ENCODE data around the gene INTS14.
"Not testable (repeated sequence)": the region's sequence is repeated elsewhere in the genome, so short reads cannot be mapped to it uniquely, and the experiment has no call there.

Gene INTS14

GRCh38 chr15:65577129-65577996 is 33.6 kb downstream of the INTS14 start:
- DNase-seq: no peak

DNA sequence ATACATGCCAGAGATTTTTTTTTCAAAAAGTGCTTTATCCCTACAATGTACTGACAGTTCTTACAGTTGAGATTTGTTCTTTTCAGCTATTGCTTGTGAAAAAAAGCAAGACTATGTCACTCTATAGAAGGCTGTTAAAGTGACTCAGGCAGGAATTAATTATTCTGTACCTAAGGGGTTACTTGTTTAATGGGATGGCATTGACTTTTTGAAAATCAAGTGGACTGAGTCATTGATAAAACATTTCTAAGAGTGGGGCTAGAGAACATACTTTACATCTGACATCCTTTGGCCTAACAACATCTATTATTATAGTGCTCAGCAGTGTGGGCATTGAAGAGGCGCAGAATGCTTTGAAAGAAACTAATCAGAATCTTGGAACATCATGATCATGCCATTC is 34.3 kb downstream of the INTS14 start:
- DNase-seq: no peak

DNA sequence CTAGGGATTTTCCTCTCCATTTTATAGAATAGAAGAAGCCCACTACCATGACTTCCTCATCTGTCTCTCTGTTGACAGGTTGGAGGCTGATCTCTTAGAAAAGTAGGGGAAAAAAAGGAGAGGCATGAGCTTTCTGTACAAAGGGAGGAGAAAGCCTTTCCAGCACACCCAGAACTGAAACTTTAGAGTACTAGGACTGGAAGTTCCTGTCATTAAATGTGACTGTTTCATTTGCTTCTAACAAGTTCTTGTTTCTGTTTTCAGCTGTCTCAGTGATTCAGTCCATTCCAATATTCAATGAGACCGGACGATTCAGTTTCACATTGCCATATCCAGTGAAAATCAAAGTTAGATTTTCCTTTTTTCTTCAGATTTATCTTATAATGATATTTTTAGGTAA is 39.0 kb downstream of the INTS14 start:
- no peak for DNase-seq

DNA sequence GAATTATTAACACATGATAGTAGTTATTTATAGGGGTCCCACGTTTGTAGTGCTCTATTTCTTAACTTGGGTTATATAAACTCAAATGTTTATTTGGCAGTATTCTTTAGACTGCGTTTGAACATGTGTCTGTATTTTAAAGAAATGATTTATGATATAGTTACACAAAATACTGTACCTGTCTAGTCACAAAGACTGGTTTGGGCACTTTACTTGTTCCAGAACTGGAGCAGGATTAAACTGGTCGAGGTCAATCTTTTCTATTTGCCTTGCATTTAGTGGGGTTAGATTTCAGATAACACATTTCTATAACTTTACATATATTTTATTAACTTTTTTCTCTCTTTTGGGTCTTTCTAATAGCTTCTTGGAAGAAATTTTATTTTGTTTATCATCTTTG is 41.2 kb downstream of the INTS14 start:
- DNase-seq: no peak

GRCh38 chr15:65561934-65562333 is 49.0 kb downstream of the INTS14 start:
- no peak for DNase-seq

GRCh38 chr15:65559941-65560340 is 51.0 kb downstream of the INTS14 start:
- DNase-seq: no peak

GRCh38 chr15:65558997-65559760 is 51.8 kb downstream of the INTS14 start:
- no peak for DNase-seq

GRCh38 chr15:65558336-65558735 is 52.6 kb downstream of the INTS14 start:
- DNase-seq: no peak

DNA sequence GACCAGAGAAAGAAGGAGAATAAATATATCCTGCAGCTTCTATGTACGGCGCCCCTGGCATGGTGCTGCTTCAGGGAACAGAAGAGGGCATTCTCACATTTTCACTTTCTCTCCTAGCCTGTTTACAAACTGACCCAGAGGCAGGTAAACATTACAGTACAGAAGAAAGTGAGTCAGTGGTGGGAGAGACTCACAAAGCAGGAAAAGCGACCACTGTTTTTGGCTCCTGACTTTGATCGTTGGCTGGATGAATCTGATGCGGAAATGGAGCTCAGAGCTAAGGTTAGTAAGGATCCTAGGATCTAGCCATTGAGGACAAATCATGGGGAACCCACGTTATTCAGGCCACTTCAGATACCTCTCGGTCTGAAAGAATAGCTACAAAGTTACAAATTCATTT is 54.3 kb downstream of the INTS14 start:
- no peak for DNase-seq

DNA sequence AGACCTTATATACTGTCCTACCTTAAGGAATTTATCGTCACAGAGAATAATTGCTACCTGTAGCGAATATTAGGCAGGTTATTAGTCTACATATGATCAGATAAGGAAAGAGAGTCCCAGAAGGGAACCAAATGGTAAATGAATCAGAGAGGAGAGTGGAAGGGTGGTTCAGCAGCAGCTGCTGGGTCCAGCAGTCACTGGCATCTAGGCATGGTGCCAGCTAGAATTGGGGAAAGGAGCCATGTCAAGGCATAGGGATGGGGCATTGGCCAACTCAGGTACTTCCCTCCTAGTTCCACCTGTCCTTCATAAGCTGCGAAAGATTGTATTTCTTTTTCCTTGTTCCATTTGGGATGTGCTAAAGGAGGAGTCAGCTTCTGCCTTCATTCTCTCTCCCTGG is 57.2 kb downstream of the INTS14 start:
- DNase-seq: no peak

DNA sequence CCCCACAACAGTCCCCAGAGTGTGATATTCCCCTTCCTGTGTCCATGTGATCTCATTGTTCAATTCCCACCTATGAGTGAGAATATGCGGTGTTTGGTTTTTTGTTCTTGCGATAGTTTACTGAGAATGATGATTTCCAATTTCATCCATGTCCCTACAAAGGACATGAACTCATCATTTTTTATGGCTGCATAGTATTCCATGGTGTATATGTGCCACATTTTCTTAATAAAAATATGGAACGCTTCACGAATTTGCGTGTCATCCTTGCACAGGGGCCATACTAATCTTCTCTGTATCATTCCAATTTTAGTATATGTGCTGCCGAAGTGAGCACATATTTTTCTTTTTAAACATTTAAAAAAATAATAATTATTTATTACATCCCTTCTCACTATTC is 58.1 kb downstream of the INTS14 start:
- not testable (repeated sequence) for DNase-seq

- no peak for DNase-seq
These were observed 59.7 kb downstream of the INTS14 start for GRCh38 chr15:65551183-65551582.

DNA sequence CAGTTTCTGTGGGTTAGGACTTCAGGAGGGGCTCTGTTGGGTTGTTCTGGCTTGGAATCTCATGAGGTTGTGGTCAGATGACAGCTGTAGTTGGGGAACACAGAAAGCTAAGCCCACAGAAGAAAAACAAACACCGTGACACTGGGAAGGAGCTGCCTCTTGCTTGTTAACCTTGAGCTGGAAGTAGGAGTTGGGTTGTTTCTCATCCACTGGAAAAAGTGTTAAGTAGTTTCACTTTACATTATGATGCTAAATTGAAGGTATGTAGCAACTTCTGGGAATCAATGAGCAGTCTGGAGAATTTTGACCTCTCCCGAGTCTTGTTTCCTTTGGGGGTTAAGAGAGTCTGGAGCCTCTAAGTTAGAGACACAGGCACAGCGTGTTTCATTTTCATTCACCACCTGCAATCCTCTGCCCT is 60.2 kb downstream of the INTS14 start:
- DNase-seq: no peak

DNA sequence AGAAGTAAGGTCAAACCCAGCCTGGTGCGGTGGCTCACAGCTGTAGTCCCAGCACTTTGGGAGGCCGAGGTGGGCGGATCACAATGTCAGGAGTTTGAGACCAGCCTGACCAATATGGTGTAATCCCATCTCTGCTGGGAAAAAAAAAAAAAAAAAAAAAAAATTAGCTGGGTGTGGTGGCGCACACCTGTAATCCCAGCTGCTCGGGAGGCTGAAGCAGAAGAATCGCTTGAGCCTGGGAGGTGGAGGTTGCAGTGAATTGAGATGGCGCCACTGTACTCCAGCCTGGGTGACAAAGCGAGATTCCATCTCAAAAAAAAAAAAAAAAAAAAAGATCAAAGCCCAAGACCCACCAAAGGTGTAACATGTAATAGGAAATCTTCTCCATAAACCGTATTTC is 61.6 kb downstream of the INTS14 start:
- not testable (repeated sequence) for DNase-seq

DNA sequence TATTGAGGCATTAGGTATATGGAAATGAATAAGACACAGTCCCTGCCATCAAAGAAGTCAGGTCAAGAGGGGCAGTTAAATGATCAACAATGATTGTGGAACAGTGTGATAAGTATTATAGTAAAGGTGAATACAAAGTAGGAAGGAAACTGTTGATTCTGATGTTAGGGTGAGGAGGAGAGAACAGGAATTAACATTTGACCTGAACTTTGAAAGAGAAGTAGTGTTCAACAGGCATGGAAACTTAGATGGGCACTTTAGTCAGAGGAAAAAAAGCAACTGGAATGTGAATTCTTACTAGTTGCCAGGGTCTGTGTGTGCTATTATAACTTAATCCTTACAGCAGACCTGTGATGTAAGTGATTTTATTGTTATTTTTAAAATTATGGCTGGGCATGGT is 63.1 kb downstream of the INTS14 start:
- DNase-seq: no peak

GRCh38 chr15:65541231-65541820 is 69.6 kb downstream of the INTS14 start:
- no peak for DNase-seq

GRCh38 chr15:65540314-65540713 is 70.6 kb downstream of the INTS14 start:
- DNase-seq: no peak

DNA sequence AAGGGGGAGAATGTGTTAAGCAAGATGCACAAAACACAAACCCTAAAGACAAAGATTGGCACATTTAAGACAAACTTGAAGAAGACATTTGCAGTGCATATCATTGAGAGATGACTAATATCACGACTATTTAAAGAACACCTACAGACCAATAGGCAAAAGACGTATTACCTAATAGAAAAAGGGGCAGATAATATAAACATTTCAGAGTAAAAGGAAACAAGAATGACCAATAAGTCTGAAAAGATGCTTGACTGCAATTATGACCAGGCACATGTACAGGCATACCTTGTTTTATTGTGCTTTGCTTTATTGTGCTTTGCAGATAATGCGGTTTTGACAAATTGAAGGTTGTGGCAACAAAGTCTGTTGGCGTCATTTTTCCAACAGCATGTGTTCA is 75.7 kb downstream of the INTS14 start:
- no peak for DNase-seq

GRCh38 chr15:65533057-65533756 is 77.7 kb downstream of the INTS14 start:
- no peak for DNase-seq

GRCh38 chr15:65532738-65533051 is 78.2 kb downstream of the INTS14 start:
- DNase-seq: no peak

DNA sequence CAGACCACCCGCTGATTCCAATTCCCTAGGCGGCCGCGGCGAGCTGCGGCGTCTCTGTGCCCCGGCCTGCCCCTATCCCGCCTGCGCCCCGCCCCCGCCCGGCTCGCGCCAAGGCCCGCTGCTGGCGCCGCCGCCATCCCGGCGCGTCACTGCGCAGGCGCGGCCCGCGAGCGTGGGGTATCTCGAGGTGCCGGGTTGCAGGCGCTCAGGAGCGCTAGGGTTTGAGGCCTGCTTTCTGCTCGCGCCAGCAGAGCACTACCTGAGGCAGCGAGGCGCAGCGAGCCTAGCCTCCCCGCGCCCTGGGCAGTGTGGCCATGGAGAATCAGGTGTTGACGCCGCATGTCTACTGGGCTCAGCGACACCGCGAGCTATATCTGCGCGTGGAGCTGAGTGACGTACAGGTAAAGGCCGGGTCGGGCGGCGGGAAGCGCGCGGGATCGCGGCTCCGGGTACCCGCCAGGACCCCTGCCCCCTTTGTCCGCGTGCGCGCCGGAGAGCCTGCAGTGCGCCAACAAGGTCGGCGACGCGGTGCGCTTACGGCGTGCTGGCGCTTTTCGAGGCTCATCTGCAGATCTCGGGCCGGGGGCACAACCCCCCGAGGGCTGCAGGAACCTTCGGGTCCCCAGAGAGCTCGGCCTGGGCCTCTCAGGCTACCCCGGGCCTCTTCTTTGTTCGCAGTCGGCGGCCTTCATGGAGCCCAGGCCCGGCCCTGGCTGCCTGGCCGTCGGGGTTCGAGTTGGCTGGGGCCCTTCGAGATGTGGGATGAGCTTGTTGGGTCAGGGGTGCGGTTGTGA is 80.4 kb downstream of the INTS14 start, which contains the start of gene HACD3:
Gene HACD3 (plus strand): TSS at position 146 of the 794 bp plus-strand sequence. CDS start 169 bp downstream, at position 315.
- DNase-seq: peak; percentile 24 to 59

- DNase-seq: no peak
These were observed 81.1 kb downstream of the INTS14 start for GRCh38 chr15:65529762-65530317.
